ENCODE measurements around the gene ZNF337.

DNA sequence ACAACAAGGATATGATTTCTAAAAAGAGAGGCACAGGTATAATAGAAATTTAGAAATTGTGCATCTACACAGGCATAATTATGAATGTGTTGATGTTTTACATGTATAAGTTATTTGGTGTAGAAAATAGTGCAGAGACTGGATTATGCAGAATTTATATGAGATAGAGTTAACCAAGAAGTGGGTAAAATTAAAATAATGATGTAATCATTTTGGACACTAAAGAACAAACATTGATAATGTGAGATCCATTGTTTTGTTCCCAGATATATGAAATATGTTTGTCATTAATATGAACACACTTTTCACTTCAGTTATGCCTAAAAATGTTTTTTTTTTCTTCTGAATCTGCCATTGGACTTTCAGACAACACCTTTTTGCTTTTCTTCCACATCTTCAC is 37.2 kb upstream of the ZNF337 start:
- no peak for TF ChIP-seq EP300 (IDR thresholded peaks at IDR 0.05)
- TF ChIP-seq, protein P1, sequence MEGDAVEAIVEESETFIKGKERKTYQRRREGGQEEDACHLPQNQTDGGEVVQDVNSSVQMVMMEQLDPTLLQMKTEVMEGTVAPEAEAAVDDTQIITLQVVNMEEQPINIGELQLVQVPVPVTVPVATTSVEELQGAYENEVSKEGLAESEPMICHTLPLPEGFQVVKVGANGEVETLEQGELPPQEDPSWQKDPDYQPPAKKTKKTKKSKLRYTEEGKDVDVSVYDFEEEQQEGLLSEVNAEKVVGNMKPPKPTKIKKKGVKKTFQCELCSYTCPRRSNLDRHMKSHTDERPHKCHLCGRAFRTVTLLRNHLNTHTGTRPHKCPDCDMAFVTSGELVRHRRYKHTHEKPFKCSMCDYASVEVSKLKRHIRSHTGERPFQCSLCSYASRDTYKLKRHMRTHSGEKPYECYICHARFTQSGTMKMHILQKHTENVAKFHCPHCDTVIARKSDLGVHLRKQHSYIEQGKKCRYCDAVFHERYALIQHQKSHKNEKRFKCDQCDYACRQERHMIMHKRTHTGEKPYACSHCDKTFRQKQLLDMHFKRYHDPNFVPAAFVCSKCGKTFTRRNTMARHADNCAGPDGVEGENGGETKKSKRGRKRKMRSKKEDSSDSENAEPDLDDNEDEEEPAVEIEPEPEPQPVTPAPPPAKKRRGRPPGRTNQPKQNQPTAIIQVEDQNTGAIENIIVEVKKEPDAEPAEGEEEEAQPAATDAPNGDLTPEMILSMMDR (IDR thresholded peaks at IDR 0.05) = no peak
- TF ChIP-seq POLR2A (IDR thresholded peaks at IDR 0.05) = no peak
- TF ChIP-seq POLR2AphosphoS5 (IDR thresholded peaks at IDR 0.05) = no peak

All from stomach (tissue), 4 donors.